Neural cell (in vitro differentiated cells): ENCODE results near the gene ONECUT1. TPM values are rescaled to one million over a fixed set of nuclear protein-coding genes. Genes with fewer than 3 reads are reported as not detected.

ENCODE experiments used
- H2AFZ ChIP-seq: fragments of 200-600, 300-800 bp; sonication (generic), shearing (Covaris generic); 2 replicates; pipeline ENCODE4 v1.6.0; 2014; ENCODE audit warnings: low read depth, mild to moderate bottlenecking, antibody characterized with exemption, low read length, moderate library complexity
- H3F3A ChIP-seq: fragments of 200-600 bp; shearing (Covaris generic); 2 replicates; pipeline ENCODE4 v1.6.1; 2016; ENCODE audit warnings: mild to moderate bottlenecking, moderate library complexity, mixed read lengths, antibody characterized with exemption, low read length; ENCODE audit not compliant: insufficient read depth, poor library complexity, severe bottlenecking
- H3K27ac ChIP-seq: fragments of 200-600, 300-800 bp; sonication (generic), shearing (Covaris generic); 2 replicates; pipeline ENCODE4 v1.5.1; 2014; ENCODE audit warnings: mild to moderate bottlenecking, low read length, moderate library complexity
- H3K27me3 ChIP-seq: fragments of 300-800, 200-600 bp; sonication (generic), shearing (Covaris generic); 2 replicates; pipeline ENCODE4 v1.6.0; 2014; ENCODE audit warnings: mild to moderate bottlenecking, low read depth, low read length, moderate library complexity; ENCODE audit not compliant: insufficient read depth
- H3K36me3 ChIP-seq: fragments of 300-800, 200-600 bp; sonication (generic), shearing (Covaris generic); 2 replicates; pipeline ENCODE4 v1.5.1; 2014; ENCODE audit warnings: mild to moderate bottlenecking, antibody characterized with exemption, low read length, moderate library complexity; ENCODE audit not compliant: insufficient read depth
- H3K4me2 ChIP-seq: fragments of 300-800, 200-600 bp; sonication (generic), shearing (Covaris generic); 2 replicates; pipeline ENCODE4 v1.6.0; 2014; ENCODE audit warnings: mild to moderate bottlenecking, low read length
- H3K4me3 ChIP-seq: fragments of 300-800, 200-600 bp; sonication (generic), shearing (Covaris generic); 2 replicates; pipeline ENCODE4 v1.5.1; 2014; ENCODE audit warnings: mild to moderate bottlenecking, low read length, moderate library complexity
- H3K79me2 ChIP-seq: fragments of 200-600 bp; shearing (Covaris generic); replicated peaks from 2 replicates; pipeline ENCODE4 v1.6.0; 2014; ENCODE audit warnings: mild to moderate bottlenecking, low read length, moderate library complexity; ENCODE audit not compliant: insufficient read depth
- H3K9ac ChIP-seq: fragments of 300-800, 200-600 bp; sonication (generic), shearing (Covaris generic); 2 replicates; pipeline ENCODE4 v1.6.1; 2016; ENCODE audit warnings: mild to moderate bottlenecking, low read length, mixed read lengths
- H3K9me2 ChIP-seq: fragments of 200-600 bp; shearing (Covaris generic); 2 replicates; pipeline ENCODE4 v1.6.1; 2016; ENCODE audit warnings: mild to moderate bottlenecking, low read length, mixed read lengths; ENCODE audit not compliant: insufficient read depth
- H3K9me3 ChIP-seq: fragments of 200-600, 300-800 bp; sonication (generic), shearing (Covaris generic); 2 replicates; pipeline ENCODE4 v1.6.1; 2016; ENCODE audit warnings: mild to moderate bottlenecking, mixed run types, low read length, moderate library complexity, mixed read lengths
- H4K20me1 ChIP-seq: fragments of 200-600 bp; shearing (Covaris generic); 2 replicates; pipeline ENCODE4 v1.6.1; 2016; ENCODE audit warnings: mild to moderate bottlenecking, mixed run types; ENCODE audit not compliant: insufficient read depth
- EP300 ChIP-seq: fragments of 450-650 bp; conservative IDR thresholded peaks from 2 replicates; pipeline ENCODE4 v1.6.1; 2014; ENCODE audit warnings: antibody characterized with exemption, mild to moderate bottlenecking, moderate library complexity; ENCODE audit not compliant: poor library complexity, severe bottlenecking
- EZH2 ChIP-seq: fragments of 200-600, 300-800 bp; shearing (Covaris generic), sonication (generic); IDR thresholded peaks from 2 replicates; pipeline ENCODE4 v1.6.1; 2014; ENCODE audit warnings: antibody characterized with exemption, low read length, borderline replicate concordance, mild to moderate bottlenecking; ENCODE audit not compliant: insufficient read depth, poor library complexity, severe bottlenecking
- MXI1 ChIP-seq: fragments of 450-650 bp; conservative IDR thresholded peaks from 2 replicates; pipeline ENCODE4 v1.6.1; 2014; ENCODE audit warnings: antibody characterized with exemption, mild to moderate bottlenecking; ENCODE audit not compliant: poor library complexity, severe bottlenecking
- POLR2AphosphoS5 ChIP-seq: IDR thresholded peaks from 2 replicates; pipeline ENCODE4 v1.6.1; 2012
- RAD21 ChIP-seq: fragments of 450-650 bp; conservative IDR thresholded peaks from 2 replicates; pipeline ENCODE4 v1.6.1; 2014; ENCODE audit warnings: antibody characterized with exemption, mild to moderate bottlenecking, moderate library complexity
- REST ChIP-seq: IDR thresholded peaks from 2 replicates; pipeline ENCODE4 v1.6.1; 2012; ENCODE audit warnings: borderline replicate concordance
- SMC3 ChIP-seq: fragments of 450-650 bp; conservative IDR thresholded peaks from 2 replicates; pipeline ENCODE4 v1.6.1; 2014; ENCODE audit warnings: antibody characterized with exemption, mild to moderate bottlenecking, moderate library complexity; ENCODE audit not compliant: poor library complexity
- TAF1 ChIP-seq: IDR thresholded peaks from 2 replicates; pipeline ENCODE4 v1.6.1; 2012; ENCODE audit warnings: low read depth
- polyA plus RNA-seq: library from polyadenylated mRNA; depleted of rRNA; stranded (reverse); fragments of >200 nt; gene quantifications from 2 replicates; pipeline ENCODE4 v1.2.3, GENCODE V29; 2014
- TF ChIP-seq, protein P1 (sequence below): fragments of 450-650 bp; IDR thresholded peaks from 2 replicates; pipeline ENCODE4 v1.5.1; 2014; ENCODE audit warnings: antibody characterized with exemption, mild to moderate bottlenecking, moderate library complexity; ENCODE audit not compliant: poor library complexity, severe bottlenecking

Gene ONECUT1
- polyA plus RNA-seq, 1 donor from 2014 or later, result 1.2 TPM

- TF ChIP-seq REST (no peak), EP300 (no peak)
Measured at GRCh38 chr15:52715411-52715810, 74.7 kb downstream of the ONECUT1 start (continued).

DNA sequence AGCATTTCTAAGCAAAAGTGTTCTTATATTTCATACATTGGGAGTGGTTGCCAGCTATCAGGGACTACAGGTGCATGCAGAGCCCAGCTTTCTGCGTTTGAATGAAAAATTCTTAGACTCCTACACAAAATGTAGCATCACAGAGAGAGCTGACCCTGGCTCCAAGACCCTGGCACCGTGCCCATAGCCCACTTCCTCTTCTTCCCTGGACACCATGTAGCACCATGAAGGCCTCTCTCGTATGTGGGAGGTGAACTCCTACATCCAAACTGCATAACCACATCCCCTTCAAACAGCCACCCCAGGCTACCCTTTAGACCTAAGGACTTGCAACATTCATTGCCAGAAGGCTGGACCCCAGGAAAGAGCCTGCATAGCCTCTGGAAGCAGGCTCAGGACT lies 75.2 kb downstream of the ONECUT1 start:
- Histone ChIP-seq H3F3A (no peaks in the 10 kb centered on the region), H3K9ac (no peak overlapping the region), H3K36me3 (no peaks in the 10 kb centered on the region), H3K9me2 (no peaks in the 10 kb centered on the region), H3K27me3 (no peaks in the 10 kb centered on the region), H2AFZ (no peak overlapping the region), H3K79me2 (no peaks in the 10 kb centered on the region), H3K9me3 (no peaks in the 10 kb centered on the region), H3K27ac (no peak overlapping the region), H3K4me3 (no peak overlapping the region), H4K20me1 (no peaks in the 10 kb centered on the region), H3K4me2 (no peak overlapping the region)
- TF ChIP-seq EP300, result no peak
- TF ChIP-seq SMC3, result no peak
- TF ChIP-seq, protein P1, sequence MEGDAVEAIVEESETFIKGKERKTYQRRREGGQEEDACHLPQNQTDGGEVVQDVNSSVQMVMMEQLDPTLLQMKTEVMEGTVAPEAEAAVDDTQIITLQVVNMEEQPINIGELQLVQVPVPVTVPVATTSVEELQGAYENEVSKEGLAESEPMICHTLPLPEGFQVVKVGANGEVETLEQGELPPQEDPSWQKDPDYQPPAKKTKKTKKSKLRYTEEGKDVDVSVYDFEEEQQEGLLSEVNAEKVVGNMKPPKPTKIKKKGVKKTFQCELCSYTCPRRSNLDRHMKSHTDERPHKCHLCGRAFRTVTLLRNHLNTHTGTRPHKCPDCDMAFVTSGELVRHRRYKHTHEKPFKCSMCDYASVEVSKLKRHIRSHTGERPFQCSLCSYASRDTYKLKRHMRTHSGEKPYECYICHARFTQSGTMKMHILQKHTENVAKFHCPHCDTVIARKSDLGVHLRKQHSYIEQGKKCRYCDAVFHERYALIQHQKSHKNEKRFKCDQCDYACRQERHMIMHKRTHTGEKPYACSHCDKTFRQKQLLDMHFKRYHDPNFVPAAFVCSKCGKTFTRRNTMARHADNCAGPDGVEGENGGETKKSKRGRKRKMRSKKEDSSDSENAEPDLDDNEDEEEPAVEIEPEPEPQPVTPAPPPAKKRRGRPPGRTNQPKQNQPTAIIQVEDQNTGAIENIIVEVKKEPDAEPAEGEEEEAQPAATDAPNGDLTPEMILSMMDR, result no peak
- no peak for TF ChIP-seq MXI1
- no peak for TF ChIP-seq TAF1
- no peak for TF ChIP-seq RAD21

- H3K27me3 ChIP-seq, result no peaks in the 10 kb centered on the region
- no peaks in the 10 kb centered on the region for H3K9me3 ChIP-seq
- no peak overlapping the region for H3K9ac ChIP-seq
- no peak for TF ChIP-seq SMC3
- no peak for TF ChIP-seq POLR2AphosphoS5
- TF ChIP-seq, protein P1, result no peak
- no peak for TF ChIP-seq MXI1
- TF ChIP-seq EZH2, result no peak
- TF ChIP-seq REST, result no peak
- TF ChIP-seq TAF1, result no peak
- TF ChIP-seq RAD21, result no peak
- TF ChIP-seq EP300, result no peak
- no peak overlapping the region for H2AFZ ChIP-seq
- no peak overlapping the region for H3K27ac ChIP-seq
- H4K20me1 ChIP-seq, result no peaks in the 10 kb centered on the region
- H3K36me3 ChIP-seq, result no peaks in the 10 kb centered on the region
- H3F3A ChIP-seq, result no peaks in the 10 kb centered on the region
- H3K4me3 ChIP-seq, result no peak overlapping the region
- no peaks in the 10 kb centered on the region for H3K79me2 ChIP-seq
- no peak overlapping the region for H3K4me2 ChIP-seq
- H3K9me2 ChIP-seq, result no peaks in the 10 kb centered on the region
Measured at GRCh38 chr15:52710708-52711389, 79.3 kb downstream of the ONECUT1 start.
